ENCODE measurements around the gene PIK3C2A. TPM values are rescaled to one million over a fixed set of nuclear protein-coding genes. Genes with fewer than 3 reads are reported as not detected.

PIK3C2A gene
- total RNA-seq, 1 donor from 2014 or later: 84.6 TPM

DNA sequence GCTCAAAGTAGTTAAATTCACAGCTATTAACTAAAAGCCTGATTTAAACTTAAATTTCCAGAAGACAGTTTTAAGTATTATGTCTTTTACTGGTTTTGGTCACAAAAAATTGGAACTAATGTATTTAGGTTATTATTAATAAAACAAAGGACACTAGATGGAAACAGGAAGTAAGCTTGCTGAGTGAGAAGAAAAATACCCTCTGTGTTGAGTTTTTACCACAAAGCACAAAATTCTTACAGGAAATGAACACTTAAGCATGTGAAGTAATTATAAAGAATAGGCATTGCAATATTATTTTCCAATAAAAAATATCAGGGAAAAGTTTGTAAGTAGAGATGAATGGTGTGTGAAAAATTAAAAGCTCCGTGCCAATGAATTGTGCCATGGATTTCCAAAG, 46.3 kb downstream of the PIK3C2A start:
- Mint-ChIP-seq H3K27me3 (ENCODE audit: unreplicated experiment) (peaks cover 2% of the 10 kb centered on the region), H3K4me1 (ENCODE audit: unreplicated experiment) (peaks cover 62% of the 10 kb centered on the region), H3K27ac (ENCODE audit: unreplicated experiment) (no peak overlapping the region), H3K9me3 (ENCODE audit: unreplicated experiment) (no peaks in the 10 kb centered on the region), H3K4me3 (ENCODE audit: unreplicated experiment) (no peak overlapping the region), H3K36me3 (ENCODE audit: low read depth, unreplicated experiment) (no peaks in the 10 kb centered on the region)
- TF ChIP-seq CTCF (IDR thresholded peaks at IDR 0.05; ENCODE audit: unreplicated experiment): no peak
- no peak for DNase-seq (ENCODE audit: low spot score)

- no peak for DNase-seq (ENCODE audit: low spot score)
- no peak overlapping the region for H3K4me3 Mint-ChIP-seq (ENCODE audit: unreplicated experiment)
- no peaks in the 10 kb centered on the region for H3K9me3 Mint-ChIP-seq (ENCODE audit: unreplicated experiment)
- TF ChIP-seq CTCF (IDR thresholded peaks at IDR 0.05; ENCODE audit: unreplicated experiment): no peak
- H3K4me1 Mint-ChIP-seq (ENCODE audit: unreplicated experiment): peaks cover 67% of the 10 kb centered on the region
- H3K36me3 Mint-ChIP-seq (ENCODE audit: low read depth, unreplicated experiment): no peaks in the 10 kb centered on the region
- H3K27ac Mint-ChIP-seq (ENCODE audit: unreplicated experiment): peak overlapping the region; percentile 62
- peaks cover 2% of the 10 kb centered on the region for H3K27me3 Mint-ChIP-seq (ENCODE audit: unreplicated experiment)
Measured at GRCh38 chr11:17159441-17159840, 48.3 kb downstream of the PIK3C2A start.

Other genes with a start within 250 kb of the PIK3C2A start
- gene PLEKHA7, start 193.6 kb downstream of the PIK3C2A start, total RNA-seq (ENCODE audit: unreplicated experiment): 8.2 TPM
- 1,185 TPM for gene RPS13, start 130.3 kb downstream of the PIK3C2A start, total RNA-seq (ENCODE audit: unreplicated experiment)
- gene NUCB2, start 68.8 kb upstream of the PIK3C2A start, total RNA-seq (ENCODE audit: unreplicated experiment): 76.8 TPM
- gene NCR3LG1, start 143.8 kb upstream of the PIK3C2A start, total RNA-seq (ENCODE audit: unreplicated experiment): 0.23 TPM
- gene KCNJ11, start 180.7 kb upstream of the PIK3C2A start, total RNA-seq (ENCODE audit: unreplicated experiment): 0.46 TPM

Measured in endothelial cell (in vitro differentiated cells).